A172 (cell line): Measurements from ENCODE around the gene CGN. TPM values are rescaled to one million over a fixed set of nuclear protein-coding genes. Genes with fewer than 3 reads are reported as not detected.
A peak's percentile ranks its signal among the peaks of the same experiment; 100 is the strongest.

Source experiments
- DNase-seq: peaks from one replicate; pipeline ENCODE4 v3.0.0-alpha.2; 2015; ENCODE audit warnings: low spot score
- total RNA-seq: library from RNA; depleted of rRNA; stranded (reverse); fragments of >200 nt; shearing (Covaris generic); gene quantifications from 2 replicates; pipeline ENCODE4 v1.2.3, GENCODE V29; 2014

CGN gene
- total RNA-seq, 1 experiment from 2014 or later: 3.2 TPM

DNA sequence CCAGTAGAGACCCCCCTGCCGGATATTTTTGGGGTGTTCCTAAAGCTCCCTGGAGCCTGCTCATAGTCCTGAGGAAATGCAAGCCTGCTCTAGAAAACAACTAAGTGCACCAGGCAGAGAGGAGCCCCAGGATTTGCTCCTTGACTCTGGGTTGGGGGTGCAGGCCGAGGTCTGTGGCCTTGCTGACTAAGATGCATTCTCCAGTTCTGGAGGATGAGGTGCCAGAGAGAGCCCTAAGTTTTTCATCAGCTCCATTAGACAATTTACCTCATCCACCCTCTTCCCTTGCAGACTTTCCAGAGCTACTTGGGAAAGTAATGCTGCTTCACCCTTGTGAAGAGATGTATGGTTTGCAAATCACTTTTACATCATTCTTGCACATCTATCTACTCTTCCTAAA lies 38.0 kb downstream of the CGN start:
- DNase-seq: no peak

GRCh38 chr1:151553659-151554058 lies 42.5 kb downstream of the CGN start:
- DNase-seq: peak; percentile 88

DNA sequence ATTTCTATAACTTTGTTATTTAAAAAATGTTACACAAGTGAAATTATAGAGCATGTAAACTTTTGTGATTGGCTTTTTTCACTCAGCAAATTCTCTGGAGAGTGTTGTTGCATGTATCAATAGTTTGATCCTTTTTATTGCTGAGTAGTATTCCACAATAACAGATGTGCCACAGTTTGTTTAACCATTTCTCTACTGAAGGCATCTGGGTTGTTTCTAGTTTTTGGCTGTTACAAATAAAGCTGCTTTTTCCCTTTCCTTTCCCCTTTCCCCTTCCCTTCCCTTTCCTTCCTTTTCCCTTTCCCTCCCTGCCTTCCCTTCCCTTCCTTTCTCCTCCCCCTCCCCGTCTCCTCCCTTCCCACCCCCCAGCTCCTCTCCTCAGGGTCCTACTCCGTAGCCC lies 44.9 kb downstream of the CGN start:
- DNase-seq: no peak

DNA sequence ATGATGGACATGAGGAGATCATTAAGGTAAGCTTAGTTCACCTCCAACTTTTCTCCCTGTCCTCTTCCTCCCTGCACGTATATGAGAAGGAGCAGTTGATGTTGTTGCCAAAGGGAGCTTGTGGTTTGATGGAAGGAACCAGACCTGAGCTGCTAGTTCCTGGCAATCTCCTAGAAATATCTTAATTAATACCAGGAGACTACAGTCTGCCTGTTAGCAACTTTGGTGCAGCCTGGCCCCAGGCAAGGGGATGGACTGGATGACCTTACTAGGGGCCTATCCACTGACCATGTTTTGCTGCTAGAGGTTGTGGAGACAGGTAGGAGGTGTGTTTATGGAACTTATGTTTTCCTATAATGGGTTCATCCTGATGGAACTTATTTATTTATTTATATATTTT lies 51.5 kb downstream of the CGN start:
- DNase-seq: no peak

DNA sequence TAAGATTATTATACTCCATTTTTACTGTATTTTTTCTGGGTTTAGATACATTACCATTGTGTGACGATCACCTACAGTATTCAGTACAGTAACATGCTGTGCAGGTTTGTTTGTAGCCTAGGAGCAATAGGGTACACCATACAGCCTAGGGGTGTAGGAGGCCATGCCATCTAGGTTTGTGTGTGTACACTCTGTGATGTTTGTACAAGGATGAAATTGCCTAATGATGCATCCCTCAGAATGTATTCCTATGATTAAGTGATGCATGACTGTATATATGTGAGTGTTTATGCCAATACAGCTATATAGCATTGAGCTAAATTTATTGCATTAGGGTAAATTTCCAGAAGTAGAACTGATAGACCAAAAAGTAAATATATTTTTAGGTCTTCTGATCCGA lies 52.2 kb downstream of the CGN start:
- no peak for DNase-seq

- DNase-seq: no peak
These were observed 54.5 kb downstream of the CGN start for GRCh38 chr1:151565502-151566189.

DNA sequence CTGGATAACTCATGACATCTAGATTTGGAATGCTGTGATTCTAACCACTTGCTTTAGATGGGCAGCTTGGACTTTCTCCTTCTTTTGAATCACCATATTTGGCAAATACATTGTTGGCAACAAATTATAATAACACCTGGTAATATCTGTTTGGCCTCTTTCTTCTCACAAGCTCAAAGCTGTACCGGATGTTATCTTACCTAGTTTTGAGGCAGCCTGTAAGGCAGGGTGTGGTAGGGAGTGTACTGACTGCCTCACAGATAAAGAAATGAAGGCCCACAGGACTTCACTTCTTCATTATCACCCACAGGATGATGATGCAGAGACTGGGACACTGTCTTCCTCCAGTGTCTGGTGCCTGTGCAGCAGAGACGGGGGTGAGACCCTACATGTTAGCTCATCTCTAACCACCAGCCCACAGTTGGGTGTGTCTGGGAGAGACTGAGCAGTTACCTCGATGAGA lies 57.5 kb downstream of the CGN start:
- DNase-seq: no peak

DNA sequence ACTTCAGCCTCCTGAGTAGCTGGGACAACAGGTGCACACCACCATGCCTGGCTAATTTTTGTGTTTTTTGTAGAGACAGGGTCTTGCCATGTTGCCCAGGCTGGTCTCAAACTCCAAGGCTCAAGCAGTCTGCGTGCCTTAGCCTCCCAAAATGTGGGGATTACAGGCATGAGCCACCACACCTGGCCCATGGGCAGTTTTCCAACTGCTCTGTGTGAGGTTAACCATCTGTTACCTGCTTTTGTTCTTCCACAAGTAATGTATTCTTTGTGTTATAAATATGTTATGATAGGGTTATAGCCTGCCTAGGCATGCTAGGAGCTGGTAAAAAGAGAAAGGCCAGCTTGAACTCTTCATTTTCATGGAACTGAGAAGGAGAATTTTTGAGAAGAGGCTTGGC lies 59.6 kb downstream of the CGN start:
- no peak for DNase-seq

GRCh38 chr1:151574575-151575529 lies 63.7 kb downstream of the CGN start:
- DNase-seq: peak; percentile 97

DNA sequence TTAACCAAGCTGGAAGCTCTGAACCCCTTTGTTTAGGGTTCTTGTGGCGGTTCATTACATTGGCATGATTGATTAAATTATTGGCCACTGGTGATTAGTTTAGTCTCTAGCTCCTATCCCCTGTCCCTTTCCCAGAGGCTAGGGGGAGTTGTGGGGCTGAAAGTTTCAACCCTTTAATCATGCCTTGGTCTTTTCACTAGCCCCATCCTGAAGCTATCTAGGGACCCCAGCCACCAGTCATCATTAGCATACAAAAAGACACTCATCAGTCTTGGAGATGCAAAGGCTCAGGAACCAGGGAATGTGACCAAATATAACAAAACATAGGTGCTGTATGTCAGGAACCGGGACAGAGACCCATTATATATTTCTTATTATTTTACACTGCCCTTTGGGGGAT lies 66.0 kb downstream of the CGN start:
- DNase-seq: no peak

DNA sequence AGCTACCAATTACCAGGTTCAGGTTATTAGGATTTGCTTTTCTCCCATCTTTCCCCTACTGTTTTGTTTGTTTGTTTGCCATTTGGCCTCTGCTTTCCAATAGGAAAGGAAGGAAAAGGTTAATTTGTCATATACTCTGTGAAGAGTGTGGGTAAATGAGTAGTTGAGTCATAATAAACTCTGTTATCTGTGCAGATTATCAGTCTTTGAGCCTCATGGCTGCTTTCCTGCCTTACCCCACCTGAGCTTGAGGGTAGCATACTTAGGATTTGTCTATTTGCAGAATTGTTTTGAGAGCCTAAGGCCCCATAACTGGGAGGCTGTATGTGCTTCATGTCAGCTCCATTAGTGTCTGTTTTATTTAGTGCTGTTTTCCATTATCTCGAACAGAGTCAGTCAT lies 67.8 kb downstream of the CGN start:
- no peak for DNase-seq

GRCh38 chr1:151579436-151580225 lies 68.4 kb downstream of the CGN start:
- peak; percentile 84 for DNase-seq

- no peak for DNase-seq
These were observed 70.3 kb downstream of the CGN start for GRCh38 chr1:151581451-151581850.

DNA sequence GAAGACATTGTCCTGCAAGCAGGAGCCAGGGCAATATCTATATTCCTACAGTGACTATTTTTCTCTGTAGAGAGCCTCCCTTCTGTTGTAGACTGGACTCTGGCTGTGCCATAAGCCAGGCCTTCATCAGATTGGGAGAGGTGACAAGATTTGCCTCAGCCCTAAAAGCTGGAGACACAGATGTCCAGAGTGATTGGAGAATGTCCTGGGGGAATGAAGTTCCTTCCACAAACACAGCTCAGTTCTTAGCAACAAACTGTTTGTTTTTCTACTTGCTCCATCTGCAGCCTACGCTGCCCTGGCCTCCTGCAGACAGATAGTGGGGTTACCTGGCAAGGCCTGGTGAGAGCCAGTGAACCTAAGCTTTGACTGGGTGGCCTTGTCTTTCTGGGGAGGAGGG lies 70.7 kb downstream of the CGN start:
- no peak for DNase-seq

DNA sequence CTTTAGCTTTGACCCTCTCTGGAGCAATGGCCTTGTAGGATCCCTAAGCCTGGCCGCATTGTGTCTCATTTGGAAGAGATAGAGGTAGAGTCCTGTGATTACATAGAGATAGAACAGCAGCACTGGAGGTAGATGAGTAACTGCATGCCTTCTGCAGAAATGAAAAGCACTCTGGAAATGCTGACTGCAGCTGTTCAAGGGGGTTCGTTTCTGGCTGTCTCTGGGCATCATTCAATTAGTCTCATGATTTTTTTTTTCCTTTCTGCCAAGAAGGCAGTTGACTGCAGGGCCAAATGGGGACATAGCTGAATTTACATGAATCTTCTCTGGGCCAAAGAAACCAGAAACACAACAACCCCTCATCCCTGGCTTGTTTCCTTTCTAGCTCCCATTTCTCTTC lies 72.6 kb downstream of the CGN start:
- DNase-seq: no peak

DNA sequence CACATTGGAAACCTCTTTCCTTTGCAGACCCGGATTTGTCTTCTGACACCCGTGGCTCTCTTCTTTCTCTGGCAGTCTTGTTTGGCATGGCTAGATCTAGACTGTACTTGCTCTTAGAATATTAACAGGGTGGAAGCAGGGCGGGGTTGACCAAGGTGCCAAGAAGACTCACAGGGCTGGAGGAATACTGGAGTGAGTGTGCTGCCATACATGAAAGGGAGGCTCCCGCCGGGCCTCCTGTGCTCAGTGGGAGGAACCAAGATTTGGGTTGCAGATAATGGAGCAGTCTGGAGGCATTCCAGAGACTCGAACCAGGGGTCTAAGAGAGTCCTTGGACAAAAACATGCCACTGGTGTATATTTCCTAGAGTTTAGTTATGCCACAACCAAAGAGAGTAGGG lies 73.1 kb downstream of the CGN start:
- DNase-seq: no peak

DNA sequence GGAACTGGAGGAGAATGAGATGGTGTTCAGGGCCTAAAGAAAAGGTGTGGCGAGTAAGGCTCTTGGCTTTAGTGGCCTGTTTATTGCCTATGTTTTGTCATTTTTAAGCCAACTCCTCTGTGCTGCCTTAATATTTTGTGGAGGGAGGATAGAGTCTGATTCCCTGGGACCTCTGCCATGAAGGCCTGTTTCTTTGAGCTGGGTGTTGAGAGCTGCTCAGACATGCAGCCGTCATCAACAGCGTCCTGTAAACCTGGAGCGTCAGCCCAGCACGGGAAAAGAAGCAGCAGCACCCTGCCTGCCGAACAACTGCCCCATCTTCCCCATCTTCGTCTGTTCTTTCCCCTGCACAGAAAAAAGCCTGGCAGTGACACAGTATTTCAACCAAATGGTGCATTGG lies 73.6 kb downstream of the CGN start:
- DNase-seq: no peak

- DNase-seq: peak; percentile 88
These were observed 74.4 kb downstream of the CGN start for GRCh38 chr1:151585622-151586021.
